ENCODE data around the gene GLCE. TPM values are rescaled to one million over a fixed set of nuclear protein-coding genes. Genes with fewer than 3 reads are reported as not detected.

Gene GLCE
- total and polyA plus RNA-seq, 10 donors: 2.8 to 13.3 (median 8.9) TPM

Other genes with a start within 250 kb of the GLCE start
- 1 to 10 TPM in 6 of 7 donors, under 1 TPM in 1; 0.43 to 5.9 (median 3.4) TPM for gene SPESP1, start 230.1 kb upstream of the GLCE start, total RNA-seq
- 1 to 10 TPM in 2 of 3 donors, under 1 TPM in 1; 0.83 to 1.5 (median 1.5) TPM for gene SPESP1, start 230.1 kb upstream of the GLCE start, polyA plus RNA-seq
- gene NOX5, start 145.9 kb upstream of the GLCE start, total RNA-seq: 10 to 100 TPM; 12.5 to 29.2 (median 17.3) TPM
- gene NOX5, start 145.9 kb upstream of the GLCE start, polyA plus RNA-seq: 1 to 10 TPM in 2 of 3 donors, under 1 TPM in 1; 0.36 to 8.6 (median 6.7) TPM
- gene PAQR5, start 138.3 kb downstream of the GLCE start, total RNA-seq: under 1 TPM in 3 of 7 donors, not detected in 4; 0.27 to 0.58 (median 0.44) TPM
- under 1 TPM in 2 of 3 donors, not detected in 1; 0.03 to 0.16 TPM for gene PAQR5, start 138.3 kb downstream of the GLCE start, polyA plus RNA-seq